Natural killer cell (primary cell): Measurements from ENCODE around the gene HOXA2. TPM values are rescaled to one million over a fixed set of nuclear protein-coding genes. Genes with fewer than 3 reads are reported as not detected.
A peak's percentile ranks its signal among the peaks of the same experiment; 100 is the strongest.

Experiments used
- ATAC-seq, 3 donors: fragments of 150-1000 bp in 2 of 3; fragments of 200-7000 bp in 1 of 3; cut with Tn5 transposase; 1 replicate in 1 of 3; 2 replicates in 2 of 3; pipeline ENCODE4 v1.10.0; 2021; ENCODE audit warnings: mild to moderate bottlenecking in 2 of 3, moderate library complexity in 2 of 3
- DNase-seq, 2 donors: peaks; one replicate each; pipeline versions ENCODE4 v3.0.0 to v3.0.0-alpha.2; 2013 to 2021; ENCODE audit warnings: mixed read lengths in 1 of 2
- H3K27ac ChIP-seq: one replicate; pipeline ENCODE4 v1.5.1; 2013; ENCODE audit warnings: mild to moderate bottlenecking, low read length
- H3K27me3 ChIP-seq: one replicate; pipeline ENCODE4 v1.6.1; 2013; ENCODE audit warnings: low read length; ENCODE audit not compliant: control insufficient read depth, insufficient read depth
- H3K36me3 ChIP-seq: one replicate; pipeline ENCODE4 v1.6.1; 2013; ENCODE audit warnings: low read length; ENCODE audit not compliant: control insufficient read depth, insufficient read depth
- H3K4me1 ChIP-seq: one replicate; pipeline ENCODE4 v1.6.1; 2013; ENCODE audit warnings: low read length; ENCODE audit not compliant: control insufficient read depth, insufficient read depth
- H3K4me3 ChIP-seq: one replicate; pipeline ENCODE4 v1.5.1; 2013; ENCODE audit warnings: low read length
- H3K9me3 ChIP-seq: one replicate; pipeline ENCODE4 v1.6.1; 2013; ENCODE audit warnings: low read length; ENCODE audit not compliant: control insufficient read depth, insufficient read depth
- H3K27ac Mint-ChIP-seq, 2 donors: one replicate each; pipeline ENCODE4 v1.8.0; 2022; ENCODE audit warnings: mild to moderate bottlenecking in 2 of 2, mixed read lengths in 2 of 2, moderate library complexity in 1 of 2
- H3K27me3 Mint-ChIP-seq, 2 donors: one replicate each; pipeline ENCODE4 v1.8.0; 2022; ENCODE audit warnings: low read depth in 2 of 2, mixed read lengths in 2 of 2
- H3K36me3 Mint-ChIP-seq: one replicate; pipeline ENCODE4 v1.8.0; 2022; ENCODE audit warnings: mixed read lengths
- H3K4me1 Mint-ChIP-seq, 2 donors: one replicate each; pipeline ENCODE4 v1.8.0; 2022; ENCODE audit warnings: mixed read lengths in 2 of 2
- H3K4me3 Mint-ChIP-seq: one replicate; pipeline ENCODE4 v1.8.0; 2022; ENCODE audit warnings: mild to moderate bottlenecking, moderate library complexity, mixed read lengths
- H3K9me3 Mint-ChIP-seq, 2 donors: one replicate each; pipeline ENCODE4 v1.8.0; 2022; ENCODE audit warnings: mixed read lengths in 2 of 2
- CTCF ChIP-seq: fragments of 200-600 bp; IDR thresholded peaks from one replicate; pipeline ENCODE4 v1.8.0; 2022; ENCODE audit warnings: antibody characterized with exemption
- WGBS: methylation state at CpG from one replicate; pipeline ENCODE4 v1.1.7; 2013; ENCODE audit warnings: missing lambda C conversion rate; ENCODE audit not compliant: insufficient coverage; 5-methylcytosine and 5-hydroxymethylcytosine counted together
- intact Hi-C: fragments of 100-400 bp; cut with micrococcal nuclease; formaldehyde crosslinking; loops from one replicate; pipeline ENCODE4 v1.14.2; 2022
- total RNA-seq, 4 donors: library from RNA; stranded (reverse); fragments of 120-200 nt in 1 of 4; gene quantifications; one replicate each; pipeline versions ENCODE4 v1.2.3 to v1.2.4, GENCODE V29; 2013 to 2022

HOXA2 gene
- total RNA-seq, 3 donors from 2014 or later (not counting 1 experiment from before 2014, with no cell fraction given) = not detected

- peak overlapping the region; percentile 65 for H3K4me3 Mint-ChIP-seq
- H3K36me3 Mint-ChIP-seq = no peaks in the 10 kb centered on the region
- no peaks in the 10 kb centered on the region for H3K36me3 ChIP-seq
- H3K27me3 Mint-ChIP-seq = peaks cover 28 to 41% of the 10 kb centered on the region in 2 donors
- TF ChIP-seq CTCF = no peak
- H3K4me1 ChIP-seq = no peaks in the 10 kb centered on the region
- no peaks in the 10 kb centered on the region for H3K27me3 ChIP-seq
- H3K4me1 Mint-ChIP-seq = no peaks in the 10 kb centered on the region
- WGBS = 76% methylated on average over 11 of the region's 12 CpGs
- no peaks in the 10 kb centered on the region for H3K9me3 ChIP-seq
- ATAC-seq (no peak), DNase-seq (no peak)
- peak overlapping the region; percentile 65 for H3K4me3 ChIP-seq
- H3K9me3 Mint-ChIP-seq = no peaks in the 10 kb centered on the region
- intact Hi-C loops = no loop called here
- peak overlapping the region; percentile 76 for H3K27ac ChIP-seq
- H3K27ac Mint-ChIP-seq = peak overlapping the region in 1 of 2 donors; percentile 45
Measured at GRCh38 chr7:27131390-27131819, 28.9 kb upstream of the HOXA2 start.

GRCh38 chr7:27130540-27131389 is 28.3 kb upstream of the HOXA2 start, which contains the start of gene HOXA4:
HOXA4 (minus strand) TSS chr7:27130757; CDS start chr7:27130733, 24 bp downstream.
- H3K9me3 Mint-ChIP-seq = no peaks in the 10 kb centered on the region
- H3K4me3 Mint-ChIP-seq = peak within 1 kb of the TSS; percentile 74
- H3K36me3 Mint-ChIP-seq = no peaks in the 10 kb centered on the region
- ATAC-seq (peak; percentile 79 to 97 (median 96)), DNase-seq (peak; percentile 51 to 69)
- H3K27ac Mint-ChIP-seq = peak within 1 kb of the TSS in 1 of 2 donors; percentile 45
- Histone ChIP-seq H3K36me3 (no peaks in the 10 kb centered on the region), H3K27ac (peak within 1 kb of the TSS; percentile 76), H3K4me3 (peak within 1 kb of the TSS; percentile 65), H3K27me3 (no peaks in the 10 kb centered on the region), H3K4me1 (no peaks in the 10 kb centered on the region), H3K9me3 (no peaks in the 10 kb centered on the region)
- WGBS = 33% methylated on average over 66 of the region's 67 CpGs
- intact Hi-C loops = no loop called here
- peaks cover 26 to 41% of the 10 kb centered on the region in 2 donors for H3K27me3 Mint-ChIP-seq
- no peak for TF ChIP-seq CTCF
- no peaks in the 10 kb centered on the region for H3K4me1 Mint-ChIP-seq

- H3K9me3 ChIP-seq = no peaks in the 10 kb centered on the region
- no peaks in the 10 kb centered on the region for H3K9me3 Mint-ChIP-seq
- no peaks in the 10 kb centered on the region for H3K27me3 ChIP-seq
- H3K27me3 Mint-ChIP-seq = peaks cover 29 to 41% of the 10 kb centered on the region in 2 donors
- H3K36me3 Mint-ChIP-seq = no peaks in the 10 kb centered on the region
- H3K4me3 Mint-ChIP-seq = peak overlapping the region; percentile 64
- intact Hi-C loops = no loop called here
- 60% methylated on average over 72 of the region's 72 CpGs for WGBS
- H3K4me1 Mint-ChIP-seq = no peaks in the 10 kb centered on the region
- no peaks in the 10 kb centered on the region for H3K4me1 ChIP-seq
- H3K27ac Mint-ChIP-seq = no peak overlapping the region
- H3K36me3 ChIP-seq = no peaks in the 10 kb centered on the region
- DNase-seq (no peak), ATAC-seq (peak in 1 of 3 donors; percentile 34)
- TF ChIP-seq CTCF = no peak
- H3K4me3 ChIP-seq = no peak overlapping the region
- no peak overlapping the region for H3K27ac ChIP-seq
Measured at GRCh38 chr7:27129729-27130539, 27.5 kb upstream of the HOXA2 start.
